Astrocyte (in vitro differentiated cells and primary cell): ENCODE data around the gene SLC39A8.

Source experiments
- CTCF ChIP-seq: IDR thresholded peaks from 2 replicates; pipeline ENCODE4 v1.5.1; 2011; ENCODE audit warnings: low read depth, mild to moderate bottlenecking, inconsistent platforms, low read length, moderate library complexity; ENCODE audit not compliant: insufficient read depth
- EZH2 ChIP-seq: IDR thresholded peaks from 2 replicates; pipeline ENCODE4 v1.6.1; 2012; ENCODE audit warnings: mild to moderate bottlenecking, low read length, inconsistent platforms; ENCODE audit not compliant: insufficient read depth

DNA sequence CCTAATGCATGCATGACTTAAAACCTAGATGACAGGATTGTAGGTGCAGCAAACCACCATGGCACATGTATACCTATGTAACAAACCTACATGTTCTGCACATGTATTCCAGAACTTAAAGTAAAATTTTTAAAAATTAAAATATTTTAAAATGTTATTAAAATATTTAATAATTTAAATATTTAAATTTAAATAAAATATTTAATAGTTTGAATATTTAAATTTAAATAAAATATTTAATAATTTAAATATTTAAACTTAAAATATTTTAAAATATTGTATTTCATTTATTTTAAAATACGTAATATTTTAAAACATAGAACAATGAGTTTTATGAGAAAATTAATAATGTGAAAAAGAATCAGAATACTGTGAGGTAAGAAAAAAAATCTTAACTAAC is 117.9 kb downstream of the SLC39A8 start:
- no peak for TF ChIP-seq CTCF
- no peak for TF ChIP-seq EZH2
